Gastroesophageal sphincter (tissue), 4 donors: ENCODE results near the gene MRPS15. TPM values are rescaled to one million over a fixed set of nuclear protein-coding genes. Genes with fewer than 3 reads are reported as not detected.
"Not testable (repeated sequence)": the region's sequence is repeated elsewhere in the genome, so short reads cannot be mapped to it uniquely, and the experiment has no call there.

Source experiments
- ATAC-seq: fragments of 150-250 bp; one replicate; pipeline ENCODE4 v1.9.1; 2016; ENCODE audit warnings: mild to moderate bottlenecking, moderate library complexity
- H3K27ac ChIP-seq, 4 donors: fragments of 200-600 bp; sonication (generic) in 3 of 4; 1 replicate in 3 of 4; 2 replicates in 1 of 4; pipeline ENCODE4 v1.5.1; 2016 to 2019
- H3K27me3 ChIP-seq: fragments of 200-600 bp; sonication (generic); one replicate; pipeline ENCODE4 v1.5.1; 2019
- H3K36me3 ChIP-seq, 2 donors: fragments of 200-600 bp; sonication (generic); one replicate each; pipeline ENCODE4 v1.5.1; 2019; ENCODE audit warnings: control low read depth in 1 of 2
- H3K4me1 ChIP-seq, 3 donors: fragments of 200-600 bp; sonication (generic); 1 replicate in 2 of 3; 2 replicates in 1 of 3; pipeline ENCODE4 v1.5.1; 2016 to 2019; ENCODE audit warnings: control low read depth in 2 of 3
- H3K4me3 ChIP-seq, 2 donors: fragments of 200-600 bp; sonication (generic); one replicate each; pipeline ENCODE4 v1.5.1; 2019; ENCODE audit warnings: mild to moderate bottlenecking in 1 of 2, moderate library complexity in 1 of 2
- H3K9me3 ChIP-seq, 3 donors: fragments of 200-600 bp; sonication (generic); one replicate each; pipeline ENCODE4 v1.5.1; 2017 to 2019; ENCODE audit warnings: control low read depth in 2 of 3
- EP300 ChIP-seq: sonication (generic); formaldehyde crosslinking; IDR thresholded peaks from one replicate; pipeline ENCODE4 v1.6.1; 2017; ENCODE audit warnings: antibody characterized with exemption, mild to moderate bottlenecking
- POLR2A ChIP-seq, 2 donors: fragments of 450-650 bp; IDR thresholded peaks; one replicate each; pipeline ENCODE4 v1.6.1; 2017; ENCODE audit warnings: antibody characterized with exemption in 2 of 2, mild to moderate bottlenecking in 2 of 2, moderate library complexity in 1 of 2
- POLR2AphosphoS5 ChIP-seq: sonication (generic); formaldehyde crosslinking; IDR thresholded peaks from one replicate; pipeline ENCODE4 v1.6.1; 2017; ENCODE audit warnings: antibody characterized with exemption
- WGBS, 2 donors: methylation state at CpG; one replicate each; pipeline ENCODE4 v1.1.5; 2018; ENCODE audit warnings: low coverage in 1 of 2; 5-methylcytosine and 5-hydroxymethylcytosine counted together
- total RNA-seq, 4 donors: library from RNA; depleted of rRNA; stranded (reverse); fragments of >200 nt; gene quantifications; one replicate each; pipeline ENCODE4 v1.1.0, GENCODE V29; 2016
- TF ChIP-seq, protein P1 (sequence below), 4 experiments: fragments of 200-600 bp in 2 of 4; fragments of 450-650 bp in 2 of 4; sonication (generic) in 1 of 4; IDR thresholded peaks; one replicate each; pipeline ENCODE4 v1.5.1; 2017 to 2019; ENCODE audit warnings: antibody characterized with exemption in 4 of 4, mild to moderate bottlenecking in 2 of 4, moderate library complexity in 2 of 4

Gene MRPS15
- total RNA-seq, 4 donors from 2014 or later: 52.6 to 68.5 (median 61.3) TPM

DNA sequence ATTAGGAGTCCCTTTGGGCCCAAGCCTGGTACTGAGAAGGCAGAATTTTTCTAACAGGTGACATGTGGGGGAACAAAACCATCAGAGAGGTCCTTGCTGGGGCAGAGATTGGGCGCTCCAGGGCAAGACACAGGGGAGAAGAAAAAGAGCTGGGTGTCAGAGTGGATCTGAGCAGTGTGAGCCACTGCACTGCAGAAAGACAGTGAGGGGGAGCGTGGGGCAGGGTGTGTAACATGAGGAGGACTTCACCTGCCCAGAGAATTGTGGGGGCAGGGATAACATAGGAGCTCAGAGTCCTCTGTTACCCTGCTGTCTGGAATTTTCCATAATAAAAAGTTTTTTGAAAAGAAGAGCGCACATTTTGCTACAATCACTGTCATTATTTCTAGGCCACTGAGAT is 44.1 kb upstream of the MRPS15 start:
- no peak for TF ChIP-seq EP300
- TF ChIP-seq, protein P1, sequence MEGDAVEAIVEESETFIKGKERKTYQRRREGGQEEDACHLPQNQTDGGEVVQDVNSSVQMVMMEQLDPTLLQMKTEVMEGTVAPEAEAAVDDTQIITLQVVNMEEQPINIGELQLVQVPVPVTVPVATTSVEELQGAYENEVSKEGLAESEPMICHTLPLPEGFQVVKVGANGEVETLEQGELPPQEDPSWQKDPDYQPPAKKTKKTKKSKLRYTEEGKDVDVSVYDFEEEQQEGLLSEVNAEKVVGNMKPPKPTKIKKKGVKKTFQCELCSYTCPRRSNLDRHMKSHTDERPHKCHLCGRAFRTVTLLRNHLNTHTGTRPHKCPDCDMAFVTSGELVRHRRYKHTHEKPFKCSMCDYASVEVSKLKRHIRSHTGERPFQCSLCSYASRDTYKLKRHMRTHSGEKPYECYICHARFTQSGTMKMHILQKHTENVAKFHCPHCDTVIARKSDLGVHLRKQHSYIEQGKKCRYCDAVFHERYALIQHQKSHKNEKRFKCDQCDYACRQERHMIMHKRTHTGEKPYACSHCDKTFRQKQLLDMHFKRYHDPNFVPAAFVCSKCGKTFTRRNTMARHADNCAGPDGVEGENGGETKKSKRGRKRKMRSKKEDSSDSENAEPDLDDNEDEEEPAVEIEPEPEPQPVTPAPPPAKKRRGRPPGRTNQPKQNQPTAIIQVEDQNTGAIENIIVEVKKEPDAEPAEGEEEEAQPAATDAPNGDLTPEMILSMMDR (IDR thresholded peaks at IDR 0.05): no peak
- no peak for TF ChIP-seq POLR2AphosphoS5
- TF ChIP-seq POLR2A (IDR thresholded peaks at IDR 0.05): no peak
- Histone ChIP-seq H3K36me3 (no peaks in the 10 kb centered on the region), H3K4me3 (no peak overlapping the region), H3K27ac (no peak overlapping the region), H3K9me3 (no peaks in the 10 kb centered on the region), H3K27me3 (peaks cover 86% of the 10 kb centered on the region), H3K4me1 (no peaks in the 10 kb centered on the region)
- ATAC-seq: no peak
- 65 to 72% methylated on average over 2 to 3 of the region's 3 CpGs for whole genome bisulfite sequencing, 2 donors

DNA sequence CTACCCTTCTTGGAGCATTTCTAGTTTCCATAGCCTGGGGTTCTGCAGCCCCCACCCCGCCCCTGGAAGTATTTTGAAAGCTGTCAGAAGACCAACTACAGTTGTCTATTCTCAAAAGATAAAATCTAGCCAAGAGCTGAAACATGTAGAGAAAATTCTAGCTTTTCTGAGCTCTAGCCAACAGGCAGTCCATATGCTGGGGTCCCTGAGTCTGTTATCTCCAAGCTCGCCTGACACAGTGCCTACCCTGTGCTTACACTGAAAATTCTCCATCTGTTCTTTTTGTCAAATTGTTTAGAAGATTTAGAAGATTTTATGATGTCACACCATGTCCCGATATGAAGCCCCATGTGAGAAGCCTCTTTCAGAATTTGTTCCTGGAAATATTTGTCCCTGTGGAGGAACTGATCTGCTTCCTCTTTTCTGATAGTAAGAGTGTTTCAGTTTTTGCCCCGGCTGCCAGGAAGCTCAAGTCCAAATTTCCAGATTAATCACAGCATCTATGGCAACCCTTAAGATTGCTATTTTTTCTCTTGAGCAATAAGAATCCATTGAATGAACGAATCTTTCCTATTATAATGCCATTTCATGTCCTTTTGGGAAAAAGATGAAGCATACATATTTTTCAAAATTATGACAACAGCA is 42.2 kb upstream of the MRPS15 start:
- Histone ChIP-seq H3K27me3 (peaks cover 74% of the 10 kb centered on the region), H3K9me3 (no peaks in the 10 kb centered on the region), H3K27ac (no peak overlapping the region), H3K4me3 (no peak overlapping the region), H3K4me1 (no peaks in the 10 kb centered on the region), H3K36me3 (no peaks in the 10 kb centered on the region)
- WGBS, 2 donors: 37 to 47% methylated on average over 5 of the region's 5 CpGs
- ATAC-seq: no peak
- TF ChIP-seq POLR2A (IDR thresholded peaks at IDR 0.05) (no peak), EP300 (no peak), POLR2AphosphoS5 (no peak)
- TF ChIP-seq, protein P1 (IDR thresholded peaks at IDR 0.05): no peak

DNA sequence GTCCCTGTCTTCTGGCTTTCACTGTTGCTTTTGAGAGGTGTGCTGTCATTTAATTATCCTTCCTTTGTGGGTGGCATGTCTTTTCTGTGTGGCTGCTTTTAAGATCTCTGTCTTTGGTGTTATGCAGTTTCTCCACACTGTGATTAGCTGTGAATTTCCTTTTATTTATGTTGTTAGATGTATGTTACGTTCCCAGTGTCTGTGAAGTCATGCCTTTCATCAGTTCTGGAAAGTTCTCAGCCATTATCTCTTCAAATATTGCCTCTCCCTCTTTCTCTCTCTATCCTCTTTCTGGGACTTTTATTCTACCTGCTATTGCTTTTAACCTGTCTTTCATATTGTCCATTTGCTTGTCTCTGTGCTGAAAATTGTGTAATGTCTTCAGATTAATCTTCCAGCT is 39.5 kb upstream of the MRPS15 start:
- Histone ChIP-seq H3K4me1 (no peaks in the 10 kb centered on the region), H3K9me3 (no peaks in the 10 kb centered on the region), H3K36me3 (no peaks in the 10 kb centered on the region), H3K27me3 (peaks cover 57% of the 10 kb centered on the region), H3K4me3 (no peak overlapping the region), H3K27ac (no peak overlapping the region)
- 8 to 14% methylated on average over 1 of the region's 1 CpG for WGBS, 2 donors
- TF ChIP-seq POLR2AphosphoS5: no peak
- TF ChIP-seq POLR2A (IDR thresholded peaks at IDR 0.05): no peak
- TF ChIP-seq, protein P1 (IDR thresholded peaks at IDR 0.05): no peak
- no peak for TF ChIP-seq EP300
- ATAC-seq: no peak

DNA sequence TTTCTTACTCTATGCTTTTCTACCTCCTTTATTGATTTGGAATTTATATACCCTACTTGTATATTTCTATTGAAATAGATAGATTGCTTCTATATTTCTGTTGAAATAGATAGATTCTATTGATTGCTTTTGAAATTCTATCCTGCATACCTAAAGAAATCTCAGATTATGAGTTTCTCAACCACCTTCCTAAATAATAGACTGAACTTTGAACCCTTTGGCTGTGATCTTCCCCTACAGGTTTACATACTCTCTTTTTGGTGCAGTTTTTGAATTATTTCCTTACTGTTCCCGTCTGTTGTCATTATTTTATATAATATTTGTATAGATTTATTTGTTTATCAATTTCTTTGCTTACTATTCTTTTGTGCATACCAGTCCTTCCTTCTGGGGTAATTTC is 39.0 kb upstream of the MRPS15 start:
- H3K4me3 ChIP-seq: no peak overlapping the region
- 50% methylated on average over 1 of the region's 1 CpG for WGBS, 2 donors
- TF ChIP-seq, protein P1 (IDR thresholded peaks at IDR 0.05): no peak
- TF ChIP-seq POLR2AphosphoS5 (no peak), EP300 (no peak), POLR2A (IDR thresholded peaks at IDR 0.05) (no peak)

DNA sequence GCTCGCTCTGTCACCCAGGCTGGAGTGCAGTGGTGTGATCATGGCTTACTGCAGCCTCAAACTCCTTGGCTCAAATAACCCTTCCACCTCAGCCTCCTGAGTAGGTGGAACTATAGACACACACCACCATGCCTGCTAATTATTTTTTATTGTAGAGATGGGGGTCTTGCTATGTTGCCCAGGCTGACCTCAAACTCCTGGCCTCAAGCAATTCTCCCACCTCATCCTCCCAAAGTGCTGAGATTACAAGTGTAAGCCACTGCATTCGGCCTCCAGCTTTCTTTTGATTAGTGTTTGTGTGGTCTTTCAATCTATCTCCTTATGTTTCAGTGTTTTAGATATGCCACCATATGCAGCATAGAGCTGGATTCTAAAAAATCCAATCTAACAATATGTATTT is 38.4 kb upstream of the MRPS15 start:
- TF ChIP-seq EP300 (no peak), POLR2AphosphoS5 (no peak), POLR2A (IDR thresholded peaks at IDR 0.05) (no peak)
- TF ChIP-seq, protein P1 (IDR thresholded peaks at IDR 0.05): no peak
- Histone ChIP-seq H3K4me3 (no peak overlapping the region), H3K36me3 (no peaks in the 10 kb centered on the region), H3K9me3 (no peaks in the 10 kb centered on the region), H3K4me1 (no peaks in the 10 kb centered on the region), H3K27me3 (peaks cover 47% of the 10 kb centered on the region), H3K27ac (no peak overlapping the region)
- no peak for ATAC-seq
- 38 to 65% methylated on average over 1 to 2 of the region's 2 CpGs for WGBS, 2 donors

More for the DNA sequence above, 39.0 kb upstream of the MRPS15 start:
- Histone ChIP-seq H3K27me3 (peaks cover 51% of the 10 kb centered on the region), H3K27ac (no peak overlapping the region), H3K36me3 (no peaks in the 10 kb centered on the region), H3K9me3 (no peaks in the 10 kb centered on the region), H3K4me1 (no peaks in the 10 kb centered on the region)
- ATAC-seq: no peak

DNA sequence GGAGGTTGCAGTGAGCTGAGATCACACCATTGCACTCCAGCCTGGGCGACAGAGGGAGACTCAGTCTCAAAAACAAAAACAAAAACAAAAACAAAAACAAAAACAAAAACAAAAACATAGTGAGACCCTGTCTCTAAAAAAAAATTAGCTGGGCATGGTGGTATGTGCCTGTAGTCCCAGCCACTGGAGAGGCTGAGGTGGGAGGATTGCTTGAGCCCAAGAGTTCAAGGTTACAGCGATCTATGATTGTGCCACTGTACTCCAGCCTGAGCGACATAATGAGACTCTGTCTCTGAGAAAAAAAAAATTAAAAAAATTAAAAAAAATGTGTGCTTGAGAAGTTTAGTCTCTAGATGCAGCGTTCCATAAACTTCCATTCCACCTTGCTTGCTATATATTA is 37.7 kb upstream of the MRPS15 start:
- H3K27me3 ChIP-seq: peaks cover 43% of the 10 kb centered on the region

More for the DNA sequence above, 37.7 kb upstream of the MRPS15 start:
- not testable (repeated sequence) for H3K27ac ChIP-seq, H3K36me3 ChIP-seq, H3K4me3 ChIP-seq, ATAC-seq, H3K9me3 ChIP-seq, H3K4me1 ChIP-seq
- 83 to 90% methylated on average over 3 of the region's 4 CpGs for WGBS, 2 donors
